Adrenal gland (tissue), 5 donors: Measurements from ENCODE around the gene FOLR2.

Experiments
- CTCF ChIP-seq, 6 experiments: fragments of 450-650 bp in 4 of 6; fragments of 200-600 bp in 2 of 6; sonication (generic) in 1 of 6; IDR thresholded peaks; 1 replicate in 5 of 6; 2 replicates in 1 of 6; pipeline versions ENCODE4 v1.5.1 to v1.8.0; 2016 to 2021; ENCODE audit warnings: antibody characterized with exemption in 6 of 6, mild to moderate bottlenecking in 2 of 6, moderate library complexity in 1 of 6
- POLR2A ChIP-seq, 2 donors: fragments of 450-650 bp; IDR thresholded peaks; one replicate each; pipeline ENCODE4 v1.6.1; 2017; ENCODE audit warnings: antibody characterized with exemption in 2 of 2, mild to moderate bottlenecking in 2 of 2, moderate library complexity in 1 of 2
- donor health status: DM: no; HTN: no; CAD: no.

GRCh38 chr11:72189455-72190250, 26.9 kb upstream of the FOLR2 start:
- TF ChIP-seq CTCF (IDR thresholded peaks at IDR 0.05) (no peak), POLR2A (IDR thresholded peaks at IDR 0.05) (no peak)
